Urinary bladder (tissue), 4 donors: Measurements from ENCODE around the gene MAN1B1. TPM values are rescaled to one million over a fixed set of nuclear protein-coding genes. Genes with fewer than 3 reads are reported as not detected.

ENCODE experiments used
- DNase-seq: peaks from one replicate; pipeline ENCODE4 v3.0.0-alpha.2; 2015; ENCODE audit errors: extremely low spot score
- H3K27ac ChIP-seq: one replicate; pipeline ENCODE4 v1.5.1; 2013; ENCODE audit warnings: low read depth, mild to moderate bottlenecking, moderate library complexity
- H3K36me3 ChIP-seq: one replicate; pipeline ENCODE4 v1.6.1; 2013; ENCODE audit warnings: mild to moderate bottlenecking, moderate library complexity; ENCODE audit not compliant: insufficient read depth
- H3K4me1 ChIP-seq: one replicate; pipeline ENCODE4 v1.6.1; 2013; ENCODE audit warnings: mild to moderate bottlenecking, moderate library complexity; ENCODE audit not compliant: insufficient read depth
- H3K4me3 ChIP-seq: one replicate; pipeline ENCODE4 v1.5.1; 2013; ENCODE audit warnings: low read depth, low read length
- WGBS: extraction: QIAGEN DNeasy Blood & Tissue Kit; methylation state at CpG from one replicate; pipeline ENCODE4 v1.1.7; 2013; 5-methylcytosine and 5-hydroxymethylcytosine counted together
- polyA plus RNA-seq: library from polyadenylated mRNA; stranded (reverse); fragments of 200-250 nt; gene quantifications from one replicate; pipeline ENCODE4 v1.2.3, GENCODE V29; 2013
- total RNA-seq: library from RNA; depleted of rRNA; stranded (reverse); fragments of >200 nt; gene quantifications from one replicate; pipeline ENCODE4 v1.2.3, GENCODE V29; 2014
- donor health status: healthy with polysubstance abuse.
- donor health status: healthy.

The MAN1B1 gene
- total and polyA plus RNA-seq, 2 donors: 29.1 to 38.5 TPM

DNA sequence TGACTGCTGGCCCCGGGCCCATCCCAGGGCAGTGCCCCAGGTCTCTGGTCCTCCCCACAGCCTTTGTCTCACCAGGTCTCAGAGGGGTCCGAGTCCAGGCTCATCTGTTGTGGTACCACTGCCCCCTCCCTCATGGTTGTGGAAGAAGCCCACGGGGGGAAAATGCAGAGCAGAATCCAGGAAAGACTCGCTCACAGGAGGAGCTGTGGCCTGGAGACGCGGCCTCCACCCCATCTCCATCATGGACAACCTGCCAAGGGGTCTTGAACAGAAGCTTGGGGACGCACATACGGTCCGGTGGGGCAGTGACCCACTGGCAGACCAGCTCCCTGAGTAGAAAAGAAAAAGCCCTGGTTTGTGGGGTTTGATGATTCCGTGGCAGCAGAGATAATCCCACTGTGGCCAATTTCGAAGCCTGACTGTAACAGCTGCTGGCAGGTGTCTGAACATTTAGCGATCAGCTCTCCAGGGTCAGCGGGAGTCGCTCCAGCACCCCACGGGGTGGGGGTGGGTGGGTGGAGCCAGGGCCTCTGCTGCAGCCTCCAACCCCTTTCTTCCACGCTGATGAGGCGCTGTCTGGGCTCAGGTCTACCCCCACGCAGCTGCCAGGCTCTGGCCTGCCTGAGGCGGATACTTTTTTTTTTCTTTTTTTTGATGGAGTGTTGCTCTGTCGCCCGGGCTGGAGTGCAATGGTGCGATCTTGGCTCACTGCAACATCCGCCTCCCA, 50.3 kb downstream of the MAN1B1 start:
- Histone ChIP-seq H3K36me3 (no peaks in the 10 kb centered on the region), H3K4me1 (peaks cover 2% of the 10 kb centered on the region), H3K27ac (no peak overlapping the region), H3K4me3 (no peak overlapping the region)
- WGBS: 71% methylated on average over 23 of the region's 23 CpGs
- no peak for DNase-seq

DNA sequence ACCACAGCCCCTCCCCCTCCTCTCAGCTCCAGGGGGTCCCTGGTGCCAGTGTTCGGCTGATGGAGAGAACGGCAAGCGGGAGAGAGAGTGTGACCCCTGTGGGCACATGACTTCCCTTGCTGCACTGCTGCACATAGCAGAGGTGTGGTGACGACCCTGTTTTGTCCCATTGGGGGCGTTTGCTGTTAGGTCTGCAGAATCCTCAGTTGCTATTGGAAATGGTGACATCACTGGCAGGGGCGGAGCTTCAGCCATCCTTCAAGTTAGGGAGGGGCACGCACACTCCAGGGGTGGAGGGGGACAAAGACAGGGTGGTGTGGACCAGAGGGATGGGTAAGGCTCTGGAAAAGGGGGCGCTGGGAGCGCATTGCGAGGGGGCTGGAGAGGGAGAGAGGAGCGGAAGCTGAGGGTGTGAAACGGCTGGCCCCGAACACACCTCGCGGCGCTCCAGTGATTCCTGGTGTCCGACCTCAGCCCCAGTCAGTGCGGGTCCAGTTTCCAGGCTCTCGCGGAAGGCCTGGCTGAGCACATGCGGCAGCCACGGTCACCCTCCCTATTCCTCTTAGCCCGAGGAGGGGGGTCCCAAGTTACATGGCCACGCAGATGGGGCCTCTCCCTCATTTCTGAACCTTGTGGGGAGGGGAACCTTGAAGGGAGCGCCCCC, 51.4 kb downstream of the MAN1B1 start:
- no peak overlapping the region for H3K27ac ChIP-seq
- no peak for DNase-seq
- WGBS: 6% methylated on average over 25 of the region's 25 CpGs

DNA sequence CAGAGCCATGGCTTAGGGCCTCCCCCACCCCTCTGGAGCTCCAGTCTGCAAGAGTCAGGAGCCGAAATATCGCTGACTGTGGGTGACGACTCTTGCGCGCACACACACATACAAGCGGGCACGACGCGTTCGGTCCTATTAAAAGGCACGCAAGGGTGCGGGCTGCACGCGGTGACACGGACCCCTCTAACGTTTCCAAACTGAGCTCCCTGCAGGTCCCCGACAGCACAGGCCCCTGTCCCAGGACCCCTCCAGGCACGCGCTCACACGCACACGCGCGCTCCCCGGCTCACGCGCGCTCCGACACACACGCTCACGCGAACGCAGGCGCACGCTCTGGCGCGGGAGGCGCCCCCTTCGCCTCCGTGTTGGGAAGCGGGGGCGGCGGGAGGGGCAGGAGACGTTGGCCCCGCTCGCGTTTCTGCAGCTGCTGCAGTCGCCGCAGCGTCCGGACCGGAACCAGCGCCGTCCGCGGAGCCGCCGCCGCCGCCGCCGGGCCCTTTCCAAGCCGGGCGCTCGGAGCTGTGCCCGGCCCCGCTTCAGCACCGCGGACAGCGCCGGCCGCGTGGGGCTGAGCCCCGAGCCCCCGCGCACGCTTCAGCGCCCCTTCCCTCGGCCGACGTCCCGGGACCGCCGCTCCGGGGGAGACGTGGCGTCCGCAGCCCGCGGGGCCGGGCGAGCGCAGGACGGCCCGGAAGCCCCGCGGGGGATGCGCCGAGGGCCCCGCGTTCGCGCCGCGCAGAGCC, 52.1 kb downstream of the MAN1B1 start, which contains the start of gene GRIN1:
GRIN1 (plus strand) TSS at position 433 of the 746 bp plus-strand sequence. CDS start 333 bp downstream, outside the sequence.
- Histone ChIP-seq H3K36me3 (no peaks in the 10 kb centered on the region), H3K4me1 (peaks cover 2% of the 10 kb centered on the region), H3K27ac (no peak within 1 kb of the TSS), H3K4me3 (no peak within 1 kb of the TSS)
- DNase-seq: no peak
- 6% methylated on average over 104 of the region's 104 CpGs for WGBS

More for the DNA sequence above, 51.4 kb downstream of the MAN1B1 start:
- Histone ChIP-seq H3K4me3 (no peak overlapping the region), H3K4me1 (peaks cover 2% of the 10 kb centered on the region), H3K36me3 (no peaks in the 10 kb centered on the region)

DNA sequence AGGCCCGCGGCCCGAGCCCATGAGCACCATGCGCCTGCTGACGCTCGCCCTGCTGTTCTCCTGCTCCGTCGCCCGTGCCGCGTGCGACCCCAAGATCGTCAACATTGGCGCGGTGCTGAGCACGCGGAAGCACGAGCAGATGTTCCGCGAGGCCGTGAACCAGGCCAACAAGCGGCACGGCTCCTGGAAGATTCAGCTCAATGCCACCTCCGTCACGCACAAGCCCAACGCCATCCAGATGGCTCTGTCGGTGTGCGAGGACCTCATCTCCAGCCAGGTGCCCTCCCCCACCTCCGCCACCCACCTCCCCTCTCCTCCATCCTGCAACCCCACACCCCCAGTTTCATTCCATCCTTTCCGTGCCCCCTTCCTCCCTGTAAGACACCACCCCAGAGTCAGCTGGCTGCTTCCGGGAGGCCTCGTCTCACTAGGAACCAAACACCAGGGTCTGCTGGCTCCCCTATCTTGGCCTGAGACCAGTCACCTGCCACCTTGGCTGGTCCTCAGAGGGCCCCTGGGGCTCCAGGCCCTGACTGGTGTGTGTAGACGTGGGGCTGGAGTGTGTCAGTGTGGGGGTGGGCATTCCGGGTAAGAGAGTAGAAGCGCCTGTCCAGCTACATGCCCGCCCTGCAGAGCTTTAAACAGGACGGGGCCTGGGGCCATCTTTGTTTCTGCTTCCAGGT, 52.8 kb downstream of the MAN1B1 start:
- H3K36me3 ChIP-seq: no peaks in the 10 kb centered on the region
- DNase-seq: no peak
- WGBS: 31% methylated on average over 37 of the region's 37 CpGs
- peaks cover 2% of the 10 kb centered on the region for H3K4me1 ChIP-seq
- no peak overlapping the region for H3K4me3 ChIP-seq
- no peak overlapping the region for H3K27ac ChIP-seq

DNA sequence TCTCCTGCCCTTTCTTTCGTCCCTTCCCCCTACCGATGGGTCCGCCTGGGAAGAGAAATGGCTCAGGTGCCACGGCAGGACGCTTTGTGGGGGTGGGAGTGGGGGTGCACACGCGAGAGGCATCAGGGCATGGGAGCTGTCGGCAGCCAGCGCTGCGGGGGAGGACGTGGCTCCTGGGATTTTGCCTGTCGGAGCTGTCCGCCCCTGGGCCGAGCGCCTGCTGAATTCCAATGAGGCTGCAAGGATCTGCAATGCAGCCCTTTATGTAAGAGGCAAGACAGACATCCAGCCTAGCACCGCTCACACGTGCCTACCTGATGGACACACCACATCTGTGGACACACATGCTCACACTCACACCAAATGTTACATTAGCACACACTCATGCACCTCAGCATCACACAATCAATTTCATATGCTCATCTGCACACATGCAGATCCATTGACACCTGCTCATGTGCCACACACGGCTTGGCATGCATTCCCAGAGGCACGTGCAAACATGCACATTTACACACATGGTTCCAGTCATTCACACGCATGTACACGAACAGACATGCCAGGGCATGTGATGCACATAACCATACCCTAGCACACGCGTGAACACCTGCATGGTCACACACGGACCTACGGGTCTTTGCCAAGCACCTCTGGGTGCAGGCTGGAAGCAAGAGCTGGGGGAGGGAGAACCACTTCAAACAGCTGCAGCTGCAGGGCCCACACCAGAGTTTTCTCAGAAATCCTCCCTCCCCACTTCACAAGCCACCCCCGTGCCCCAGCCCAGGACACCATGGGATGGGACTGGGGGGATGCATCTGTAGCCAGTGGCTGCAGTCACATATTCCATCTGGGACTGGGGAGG, 53.6 kb downstream of the MAN1B1 start:
- no peaks in the 10 kb centered on the region for H3K36me3 ChIP-seq
- H3K27ac ChIP-seq: no peak overlapping the region
- peaks cover 2% of the 10 kb centered on the region for H3K4me1 ChIP-seq
- DNase-seq: no peak
- 57% methylated on average over 26 of the region's 26 CpGs for WGBS
- H3K4me3 ChIP-seq: no peak overlapping the region

DNA sequence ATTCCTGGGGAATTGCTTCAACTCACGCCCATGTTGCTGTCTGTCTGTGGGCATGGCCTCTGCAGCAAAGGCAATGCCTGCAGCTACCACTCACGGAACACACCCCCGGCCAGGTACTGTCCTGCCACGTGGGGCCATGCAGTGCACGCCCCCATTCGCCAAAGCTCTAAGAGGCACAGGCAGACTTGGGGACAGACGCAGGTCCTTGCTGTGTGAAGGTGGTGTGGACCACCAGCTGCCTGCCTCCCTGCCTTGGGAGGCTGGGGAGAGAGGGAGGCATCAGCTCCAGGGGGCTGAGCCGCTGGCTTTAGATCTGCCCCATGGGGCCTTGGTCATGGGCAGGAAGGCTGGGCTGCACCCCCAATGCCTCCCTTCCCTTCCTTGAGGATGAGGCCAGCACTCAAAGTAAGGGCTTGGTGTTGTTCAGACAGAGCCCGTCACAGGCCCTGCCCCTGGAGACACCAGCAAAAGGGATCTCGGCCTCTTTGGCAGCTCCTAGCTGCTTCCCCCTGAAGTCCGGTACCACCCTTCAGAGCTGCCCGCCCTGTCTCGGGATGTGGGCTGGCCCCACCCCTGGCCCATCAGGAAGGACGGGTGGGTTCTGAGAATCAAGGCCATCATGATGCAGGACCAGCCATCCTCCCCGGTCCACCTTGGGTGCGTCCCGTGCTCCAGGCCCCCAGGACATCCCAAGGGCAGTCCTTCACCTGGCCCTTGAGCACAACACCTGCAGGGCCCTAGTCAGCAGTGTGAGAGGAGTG, 54.4 kb downstream of the MAN1B1 start:
- WGBS: 75% methylated on average over 17 of the region's 17 CpGs
- Histone ChIP-seq H3K4me3 (no peak overlapping the region), H3K36me3 (no peaks in the 10 kb centered on the region), H3K4me1 (peaks cover 2% of the 10 kb centered on the region), H3K27ac (no peak overlapping the region)
- no peak for DNase-seq

DNA sequence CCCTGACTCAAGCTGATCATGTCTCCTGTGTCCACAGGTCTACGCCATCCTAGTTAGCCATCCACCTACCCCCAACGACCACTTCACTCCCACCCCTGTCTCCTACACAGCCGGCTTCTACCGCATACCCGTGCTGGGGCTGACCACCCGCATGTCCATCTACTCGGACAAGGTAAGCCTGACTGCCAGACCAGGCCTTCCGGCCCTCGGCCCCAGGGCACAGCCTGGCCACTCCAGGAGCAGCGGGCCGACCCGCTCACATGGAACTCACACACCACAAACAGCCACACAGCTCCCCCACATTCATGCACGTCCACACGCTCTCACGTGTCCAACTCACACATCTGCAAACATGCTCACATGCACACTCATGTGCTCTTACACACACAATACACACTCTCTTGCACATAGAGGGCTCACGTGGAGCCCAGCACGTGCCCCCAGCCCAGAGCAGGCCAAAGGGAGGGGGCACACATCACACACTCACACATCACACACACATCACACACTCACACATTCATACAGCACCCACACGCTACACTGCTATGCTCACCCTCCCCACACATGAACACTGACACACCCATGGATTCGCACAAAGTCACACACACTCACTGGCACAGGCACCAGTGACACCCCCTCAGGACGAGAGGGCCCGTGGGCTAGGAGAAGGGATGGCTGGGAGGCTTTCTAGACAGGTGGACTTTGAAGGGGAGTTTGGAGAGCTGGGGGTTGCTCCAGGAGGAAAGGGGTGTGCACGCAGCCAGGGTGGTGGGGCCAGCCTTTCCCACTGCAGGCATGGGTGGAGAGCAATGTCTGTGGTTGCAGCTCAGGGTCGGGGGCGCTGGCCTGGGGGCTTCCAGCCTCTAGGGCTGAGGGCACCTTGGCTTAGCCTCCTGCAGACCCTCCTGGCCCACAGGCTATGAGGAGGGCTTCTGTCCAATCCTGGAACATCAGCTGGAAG, 55.5 kb downstream of the MAN1B1 start:
- WGBS: 77% methylated on average over 24 of the region's 24 CpGs
- no peak for DNase-seq
- H3K4me3 ChIP-seq: no peak overlapping the region
- H3K4me1 ChIP-seq: peaks cover 2% of the 10 kb centered on the region
- H3K27ac ChIP-seq: no peak overlapping the region
- H3K36me3 ChIP-seq: no peaks in the 10 kb centered on the region

DNA sequence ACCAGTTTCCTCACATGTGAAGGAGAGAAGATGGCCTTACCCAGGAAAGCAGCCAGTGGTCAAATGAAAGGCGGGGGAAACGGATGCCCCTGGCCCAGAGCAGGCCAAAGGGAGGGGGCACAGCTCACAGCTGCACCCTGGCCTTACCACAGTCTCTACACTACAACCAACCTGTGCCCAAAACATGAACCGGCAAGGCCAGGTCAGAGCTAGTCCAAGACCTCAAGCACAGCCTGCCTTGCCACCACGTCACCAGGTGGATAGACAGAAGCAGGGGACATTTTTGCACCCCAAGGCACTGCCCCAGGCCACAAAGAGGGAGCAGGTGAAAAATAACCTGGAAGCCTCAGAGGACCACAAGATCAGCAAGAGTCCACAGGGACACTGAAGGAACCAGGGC, 56.7 kb downstream of the MAN1B1 start:
- DNase-seq: no peak
- Histone ChIP-seq H3K4me3 (no peak overlapping the region), H3K27ac (no peak overlapping the region), H3K36me3 (no peaks in the 10 kb centered on the region), H3K4me1 (peaks cover 2% of the 10 kb centered on the region)
- WGBS: 59% methylated on average over 4 of the region's 4 CpGs

DNA sequence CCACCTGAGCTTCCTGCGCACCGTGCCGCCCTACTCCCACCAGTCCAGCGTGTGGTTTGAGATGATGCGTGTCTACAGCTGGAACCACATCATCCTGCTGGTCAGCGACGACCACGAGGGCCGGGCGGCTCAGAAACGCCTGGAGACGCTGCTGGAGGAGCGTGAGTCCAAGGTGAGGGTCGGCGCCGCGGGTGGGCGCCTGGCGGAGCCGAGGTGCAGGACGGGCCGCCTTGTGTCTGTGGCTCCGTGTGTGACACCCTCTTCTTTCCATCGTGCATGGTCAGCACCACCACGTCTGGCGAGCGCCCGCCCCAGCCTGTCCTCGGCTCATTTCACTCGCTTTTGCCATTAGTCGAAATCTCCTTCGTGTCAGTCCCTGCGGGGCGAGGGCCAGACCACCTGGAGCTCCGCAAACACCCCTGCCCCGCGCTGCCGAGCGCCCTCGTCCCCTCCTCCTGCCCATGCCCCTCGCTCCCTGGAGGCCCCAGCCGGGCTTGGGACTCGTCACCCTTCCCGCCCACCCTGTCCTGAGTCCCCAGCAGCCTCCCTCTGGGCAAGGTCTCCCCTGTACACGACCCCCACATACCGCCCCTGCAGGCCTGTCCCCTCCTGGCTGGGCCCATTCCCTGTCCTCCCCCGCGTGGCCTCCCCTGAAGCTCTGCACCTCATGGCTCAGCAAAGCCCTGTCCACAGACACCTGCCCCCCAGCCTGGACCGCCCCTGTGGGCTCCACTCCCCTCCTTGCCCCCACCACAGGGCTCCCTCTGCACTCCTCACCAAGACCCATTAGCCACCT, 59.1 kb downstream of the MAN1B1 start:
- no peaks in the 10 kb centered on the region for H3K4me1 ChIP-seq
- no peak overlapping the region for H3K27ac ChIP-seq
- no peak overlapping the region for H3K4me3 ChIP-seq
- H3K36me3 ChIP-seq: no peaks in the 10 kb centered on the region
- 57% methylated on average over 49 of the region's 49 CpGs for WGBS
- DNase-seq: no peak

DNA sequence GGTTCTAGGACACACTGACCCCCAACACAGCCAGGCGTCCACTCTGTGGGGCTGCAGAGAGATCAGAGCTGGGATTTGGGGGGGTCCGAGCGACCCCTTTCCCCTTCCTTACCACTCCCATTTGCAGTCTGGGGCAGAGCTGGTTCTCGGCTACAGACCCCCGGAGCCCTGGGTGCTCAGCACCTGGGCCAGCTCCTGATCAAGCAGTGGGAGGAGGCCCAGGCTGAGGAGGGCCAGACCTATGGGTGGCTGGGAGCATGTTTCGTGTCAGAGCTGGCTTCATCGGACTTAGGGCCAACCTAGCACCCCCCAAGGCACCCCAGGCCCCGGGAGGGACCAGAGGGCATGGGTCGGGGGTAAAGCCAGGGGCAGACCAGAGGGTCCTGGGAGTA, 59.7 kb downstream of the MAN1B1 start:
- Histone ChIP-seq H3K36me3 (no peaks in the 10 kb centered on the region), H3K27ac (no peak overlapping the region), H3K4me1 (no peaks in the 10 kb centered on the region), H3K4me3 (no peak overlapping the region)
- DNase-seq: no peak
- 57% methylated on average over 9 of the region's 9 CpGs for WGBS
